SK-N-SH treated with all-trans-retinoic acid at 6 μM for 48 hours (cell line): ENCODE measurements around the gene DLG5.

Source experiments
- ATAC-seq: fragments of 200-7000 bp; cut with Tn5 transposase; 3 replicates; pipeline ENCODE4 v1.9.1; 2020; ENCODE audit warnings: mild to moderate bottlenecking, moderate library complexity
- ARNTL ChIP-seq: fragments of 450-650 bp; formaldehyde crosslinking; IDR thresholded peaks from 2 replicates; pipeline ENCODE4 v1.5.0; 2020; ENCODE audit warnings: low read depth, mild to moderate bottlenecking, moderate library complexity, borderline replicate concordance
- BACH2 ChIP-seq: fragments of 250-450 bp; sonication (Bioruptor Pico); IDR thresholded peaks from 2 replicates; pipeline ENCODE4 v1.9.0; 2021; ENCODE audit warnings: mild to moderate bottlenecking, borderline replicate concordance
- CREB5 ChIP-seq: fragments of 250-450 bp; sonication (Bioruptor Pico); IDR thresholded peaks from 2 replicates; pipeline ENCODE4 v1.5.1; 2020; ENCODE audit warnings: low read depth, mild to moderate bottlenecking, moderate library complexity
- CSDC2 ChIP-seq: fragments of 250-450 bp; sonication (Bioruptor Pico); IDR thresholded peaks from 2 replicates; pipeline ENCODE4 v1.5.0; 2020; ENCODE audit warnings: mild to moderate bottlenecking, moderate library complexity
- CSRNP3 ChIP-seq: fragments of 250-450 bp; sonication (Bioruptor Pico); IDR thresholded peaks from 2 replicates; pipeline ENCODE4 v1.5.1; 2021; ENCODE audit warnings: mild to moderate bottlenecking, moderate library complexity
- ESRRG ChIP-seq: fragments of 250-450 bp; sonication (Bioruptor Pico); IDR thresholded peaks from 2 replicates; pipeline ENCODE4 v1.6.1; 2021; ENCODE audit warnings: mild to moderate bottlenecking
- ISL1 ChIP-seq: fragments of 250-450 bp; sonication (Bioruptor Pico); IDR thresholded peaks from 2 replicates; pipeline ENCODE4 v2.1.2; 2022; ENCODE audit warnings: mild to moderate bottlenecking, moderate library complexity
- OSR1 ChIP-seq: fragments of 250-450 bp; sonication (Bioruptor Pico); IDR thresholded peaks from 2 replicates; pipeline ENCODE4 v1.8.0; 2022; ENCODE audit warnings: moderate library complexity, mild to moderate bottlenecking, inconsistent platforms
- PATZ1 ChIP-seq: fragments of 250-450 bp; sonication (Bioruptor Pico); IDR thresholded peaks from 2 replicates; pipeline ENCODE4 v1.8.0; 2020; ENCODE audit warnings: mild to moderate bottlenecking, moderate library complexity, borderline replicate concordance
- POU6F1 ChIP-seq: fragments of 250-450 bp; sonication (Bioruptor Pico); IDR thresholded peaks from 2 replicates; pipeline ENCODE4 v1.8.0; 2021; ENCODE audit warnings: low read depth, mild to moderate bottlenecking, moderate library complexity, borderline replicate concordance
- RARB ChIP-seq: fragments of 250-450 bp; sonication (Bioruptor Pico); IDR thresholded peaks from 2 replicates; pipeline ENCODE4 v1.8.0; 2021; ENCODE audit warnings: mild to moderate bottlenecking, moderate library complexity
- SNAI2 ChIP-seq: fragments of 250-450 bp; sonication (Bioruptor Pico); IDR thresholded peaks from 2 replicates; pipeline ENCODE4 v1.5.0; 2020; ENCODE audit warnings: mild to moderate bottlenecking, moderate library complexity
- TOX ChIP-seq: fragments of 250-450 bp; sonication (Bioruptor Pico); IDR thresholded peaks from 2 replicates; pipeline ENCODE4 v1.8.0; 2021; ENCODE audit warnings: mild to moderate bottlenecking, moderate library complexity, borderline replicate concordance
- ZC3H10 ChIP-seq: fragments of 250-450 bp; sonication (Bioruptor Pico); IDR thresholded peaks from 2 replicates; pipeline ENCODE4 v1.5.1; 2021; ENCODE audit warnings: mild to moderate bottlenecking, moderate library complexity
- ZFP3 ChIP-seq: fragments of 250-450 bp; sonication (Bioruptor Pico); IDR thresholded peaks from 2 replicates; pipeline ENCODE4 v1.5.0; 2020; ENCODE audit warnings: mild to moderate bottlenecking, moderate library complexity
- ZFP30 ChIP-seq: fragments of 450-650 bp; formaldehyde crosslinking; IDR thresholded peaks from 2 replicates; pipeline ENCODE4 v1.5.0; 2022; ENCODE audit warnings: mild to moderate bottlenecking, moderate library complexity
- ZNF565 ChIP-seq: fragments of 450-650 bp; formaldehyde crosslinking; conservative IDR thresholded peaks from 2 replicates; pipeline ENCODE4 v1.5.0; 2020; ENCODE audit warnings: low read depth, mild to moderate bottlenecking, moderate library complexity
- ZNF70 ChIP-seq: fragments of 450-650 bp; formaldehyde crosslinking; IDR thresholded peaks from 2 replicates; pipeline ENCODE4 v1.5.0; 2020; ENCODE audit warnings: mild to moderate bottlenecking, moderate library complexity
- ZNF8 ChIP-seq: fragments of 450-650 bp; formaldehyde crosslinking; IDR thresholded peaks from 2 replicates; pipeline ENCODE4 v1.5.0; 2020; ENCODE audit warnings: mild to moderate bottlenecking, moderate library complexity

Gene DLG5

GRCh38 chr10:77970869-77971803 lies 44.6 kb upstream of the DLG5 start:
- ATAC-seq, result peak; percentile 91

GRCh38 chr10:77969114-77969513 lies 42.6 kb upstream of the DLG5 start:
- TF ChIP-seq OSR1 (CRISPR knock-in tag) (no peak), POU6F1 (CRISPR knock-in tag) (no peak), ZC3H10 (CRISPR knock-in tag) (no peak), ARNTL (no peak), CSDC2 (CRISPR knock-in tag) (no peak), ESRRG (CRISPR knock-in tag) (no peak), PATZ1 (CRISPR knock-in tag) (no peak), ZFP30 (CRISPR knock-in tag) (no peak), TOX (no peak), ZNF565 (CRISPR knock-in tag) (no peak), SNAI2 (CRISPR knock-in tag) (no peak), RARB (CRISPR knock-in tag) (no peak)
- no peak for ATAC-seq

More at GRCh38 chr10:77970869-77971803, 44.6 kb upstream of the DLG5 start:
- TF ChIP-seq CSRNP3 (CRISPR knock-in tag) (no peak), ZC3H10 (CRISPR knock-in tag) (0 out of 2 replicates have a peak, but pooled peaks have one; percentile 49), CSDC2 (CRISPR knock-in tag) (no peak), RARB (CRISPR knock-in tag) (no peak), ISL1 (0 out of 2 replicates have a peak, but pooled peaks have one; percentile 36), ZNF8 (0 out of 2 replicates have a peak, but pooled peaks have one; percentile 43), ZFP3 (CRISPR knock-in tag) (0 out of 2 replicates have a peak, but pooled peaks have one; percentile 20), ESRRG (CRISPR knock-in tag) (no peak)

- no peak for ATAC-seq
- no peak for TF ChIP-seq CSRNP3 (CRISPR knock-in tag)
- TF ChIP-seq POU6F1 (CRISPR knock-in tag), result no peak
- TF ChIP-seq ZFP30 (CRISPR knock-in tag), result no peak
- TF ChIP-seq ZFP3 (CRISPR knock-in tag), result no peak
- TF ChIP-seq ESRRG (CRISPR knock-in tag), result no peak
- TF ChIP-seq ZNF70, result no peak
- TF ChIP-seq BACH2 (CRISPR knock-in tag), result no peak
- no peak for TF ChIP-seq ZC3H10 (CRISPR knock-in tag)
- TF ChIP-seq CREB5 (CRISPR knock-in tag), result no peak
- no peak for TF ChIP-seq RARB (CRISPR knock-in tag)
- TF ChIP-seq ZNF8, result no peak
Observed at GRCh38 chr10:77967611-77968022, 41.1 kb upstream of the DLG5 start.
